ENCODE measurements around the gene NEK7.
A peak's percentile ranks its signal among the peaks of the same experiment; 100 is the strongest.
"Not testable (repeated sequence)": the region's sequence is repeated elsewhere in the genome, so short reads cannot be mapped to it uniquely, and the experiment has no call there.

The NEK7 gene

DNA sequence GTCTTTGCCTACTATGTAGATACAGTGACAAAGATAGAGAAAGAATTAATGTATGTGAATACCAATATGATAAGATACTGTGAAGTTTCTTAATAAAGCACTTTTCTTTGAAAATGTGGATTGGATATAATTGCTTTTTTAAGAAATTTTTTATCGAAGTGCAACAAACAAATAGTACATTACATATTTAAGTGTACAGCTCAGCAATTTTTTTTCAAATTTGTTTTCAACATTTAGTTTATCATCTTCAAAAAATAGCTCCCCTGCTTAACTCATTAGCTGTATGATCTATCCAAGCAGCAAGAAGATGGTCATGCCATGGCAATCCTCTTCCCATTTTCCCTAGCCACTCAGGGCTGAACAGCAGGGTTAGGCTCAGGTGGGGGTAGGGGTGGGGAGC is 40.5 kb downstream of the NEK7 start:
- H3K4me1 Mint-ChIP-seq (ENCODE audit: low read depth) = peaks cover 85% of the 10 kb centered on the region
- no peak overlapping the region for H3K4me3 Mint-ChIP-seq
- no peaks in the 10 kb centered on the region for H3K9me3 Mint-ChIP-seq
- H3K27me3 Mint-ChIP-seq = no peaks in the 10 kb centered on the region
- H3K27ac Mint-ChIP-seq = peak overlapping the region; percentile 50
- H3K36me3 Mint-ChIP-seq (ENCODE audit: low read depth) = peaks cover 6% of the 10 kb centered on the region

DNA sequence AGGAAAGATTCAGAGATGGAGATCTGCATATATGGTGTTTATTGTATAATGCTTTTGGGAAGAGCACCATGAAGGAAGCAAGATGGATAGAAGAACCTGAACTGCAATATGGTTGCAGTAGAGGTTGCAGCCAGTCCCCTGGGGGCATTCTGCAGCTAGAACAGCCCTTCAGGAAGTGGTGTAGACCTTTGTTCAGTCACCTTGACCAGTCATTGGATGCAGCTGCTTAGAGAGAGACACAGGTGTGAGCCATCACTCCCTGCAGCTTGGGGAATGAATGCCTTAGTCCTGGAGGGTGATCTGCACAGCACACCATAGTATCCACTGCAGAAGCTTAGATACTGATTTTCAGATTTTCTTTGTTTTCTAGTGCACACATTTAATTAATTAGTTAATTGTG is 42.3 kb downstream of the NEK7 start:
- Mint-ChIP-seq H3K4me3 (no peak overlapping the region), H3K27ac (no peak overlapping the region), H3K4me1 (ENCODE audit: low read depth) (peaks cover 85% of the 10 kb centered on the region), H3K27me3 (no peaks in the 10 kb centered on the region), H3K9me3 (no peaks in the 10 kb centered on the region), H3K36me3 (ENCODE audit: low read depth) (peaks cover 14% of the 10 kb centered on the region)

DNA sequence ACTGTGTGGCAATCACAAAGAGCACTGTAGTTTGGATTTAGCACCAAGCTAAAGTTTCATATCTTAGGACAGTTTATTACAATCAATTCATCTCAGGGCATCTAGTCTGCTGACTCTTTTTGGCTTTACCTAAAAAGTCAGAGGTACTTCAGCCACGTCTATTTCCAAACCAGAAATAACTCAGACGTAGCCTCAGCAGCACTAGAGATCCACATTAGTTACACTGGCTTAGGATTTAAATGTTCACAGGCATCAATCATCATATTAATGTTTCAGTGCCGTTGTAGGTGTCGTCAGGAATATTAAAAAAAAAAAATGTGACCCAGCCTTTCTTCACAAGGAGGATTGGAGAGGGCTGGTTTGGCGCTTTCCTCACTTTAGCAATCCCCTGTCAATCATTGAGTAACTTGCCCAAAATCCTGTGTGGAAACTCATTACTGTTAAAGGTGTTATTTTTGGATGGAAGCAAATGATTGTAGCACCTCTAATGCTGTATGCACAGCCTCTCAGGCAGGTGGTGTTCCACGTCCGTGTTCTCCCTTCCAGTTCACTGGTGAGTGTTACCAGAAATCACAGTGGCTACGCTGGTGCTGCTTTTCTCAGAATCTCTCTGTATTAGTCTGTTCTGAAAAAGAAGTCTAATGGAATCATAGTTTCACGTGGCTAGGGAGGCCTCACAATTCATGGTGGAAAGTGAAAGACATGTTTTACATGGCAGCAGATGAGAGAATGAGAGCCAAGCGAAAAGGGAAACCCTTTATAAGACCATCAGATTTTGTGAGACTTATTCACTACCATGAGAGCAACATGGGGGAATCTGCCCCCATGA is 45.4 kb downstream of the NEK7 start:
- Mint-ChIP-seq H3K27ac (peak overlapping the region; percentile 98), H3K9me3 (no peaks in the 10 kb centered on the region), H3K36me3 (ENCODE audit: low read depth) (peaks cover 20% of the 10 kb centered on the region), H3K4me1 (ENCODE audit: low read depth) (peaks cover 87% of the 10 kb centered on the region), H3K4me3 (peak overlapping the region; percentile 75), H3K27me3 (no peaks in the 10 kb centered on the region)

DNA sequence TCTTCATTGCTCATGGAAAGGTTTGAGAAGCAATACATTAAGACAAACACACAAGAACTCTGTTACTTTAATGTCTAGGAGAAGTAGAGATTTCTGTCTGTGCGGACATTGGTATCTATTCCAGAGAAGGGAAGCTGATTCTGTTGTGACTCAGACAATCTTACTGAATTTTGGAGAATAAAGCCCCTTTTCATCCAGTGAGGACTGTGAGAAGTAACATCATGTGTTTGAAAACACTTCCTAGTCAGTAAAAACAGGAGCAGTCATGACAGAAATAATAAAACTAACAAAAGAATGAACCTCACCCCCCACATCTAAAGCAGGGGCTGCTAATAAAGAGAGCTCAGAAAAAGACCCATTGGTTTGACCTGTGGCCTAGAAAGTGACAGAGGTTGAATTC is 46.6 kb downstream of the NEK7 start:
- peak overlapping the region; percentile 98 for H3K27ac Mint-ChIP-seq
- peaks cover 20% of the 10 kb centered on the region for H3K36me3 Mint-ChIP-seq (ENCODE audit: low read depth)
- H3K9me3 Mint-ChIP-seq = no peaks in the 10 kb centered on the region
- H3K27me3 Mint-ChIP-seq = no peaks in the 10 kb centered on the region
- H3K4me3 Mint-ChIP-seq = no peak overlapping the region
- peaks cover 82% of the 10 kb centered on the region for H3K4me1 Mint-ChIP-seq (ENCODE audit: low read depth)

DNA sequence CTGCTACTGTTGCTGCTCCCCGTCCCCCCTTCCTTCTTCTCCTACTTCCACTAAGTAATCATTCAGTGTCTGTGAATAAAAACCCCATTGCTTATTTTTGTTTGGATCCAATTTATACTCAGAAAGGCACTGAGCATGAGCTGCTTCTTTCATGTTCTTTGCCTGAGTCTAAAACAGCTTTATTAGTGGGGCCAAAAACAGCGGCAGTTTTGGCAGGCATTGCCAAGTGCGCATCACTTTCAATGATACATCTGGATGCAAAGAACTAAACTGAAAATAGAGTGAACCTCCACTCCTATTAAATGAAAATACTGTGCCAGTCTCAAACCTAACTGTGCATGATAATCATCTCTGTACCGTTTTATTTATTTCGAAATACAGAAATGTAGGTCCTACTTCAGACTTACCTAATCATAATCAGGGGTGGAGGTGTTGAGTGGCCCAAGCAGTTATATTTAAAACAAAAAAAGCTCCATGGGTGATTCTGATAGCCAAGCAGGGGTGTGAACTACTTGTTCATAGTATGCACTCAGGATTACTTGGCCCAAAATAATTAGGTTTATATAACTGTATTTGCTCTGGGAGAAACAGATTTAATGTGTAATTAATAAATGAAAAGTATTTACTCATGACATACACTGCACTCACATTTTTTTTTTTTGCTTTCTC is 48.4 kb downstream of the NEK7 start:
- Mint-ChIP-seq H3K9me3 (no peaks in the 10 kb centered on the region), H3K27ac (peak overlapping the region; percentile 41), H3K36me3 (ENCODE audit: low read depth) (peaks cover 20% of the 10 kb centered on the region), H3K4me1 (ENCODE audit: low read depth) (peaks cover 67% of the 10 kb centered on the region), H3K4me3 (no peak overlapping the region), H3K27me3 (no peaks in the 10 kb centered on the region)

DNA sequence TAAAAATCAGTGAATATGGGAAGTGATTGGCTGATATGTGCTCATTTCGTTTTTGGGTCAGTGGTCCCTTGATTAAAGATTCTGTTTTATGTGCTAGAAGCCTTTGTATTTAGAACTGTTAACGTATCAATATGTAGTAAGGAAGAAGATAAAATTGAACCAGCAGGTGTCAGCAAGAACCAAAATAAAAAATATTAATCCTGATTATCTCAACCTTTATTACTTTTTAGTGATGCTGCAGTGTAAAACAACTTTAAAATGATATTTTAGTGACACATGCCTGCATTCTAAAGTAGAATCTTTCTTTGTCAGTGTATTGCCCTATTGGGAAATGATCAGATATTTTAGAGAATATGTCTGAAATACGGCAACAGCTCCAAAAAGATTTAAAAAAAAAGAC is 49.5 kb downstream of the NEK7 start:
- Mint-ChIP-seq H3K4me1 (ENCODE audit: low read depth) (peaks cover 55% of the 10 kb centered on the region), H3K4me3 (no peak overlapping the region), H3K27me3 (no peaks in the 10 kb centered on the region), H3K27ac (no peak overlapping the region), H3K9me3 (no peaks in the 10 kb centered on the region), H3K36me3 (ENCODE audit: low read depth) (peaks cover 22% of the 10 kb centered on the region)

DNA sequence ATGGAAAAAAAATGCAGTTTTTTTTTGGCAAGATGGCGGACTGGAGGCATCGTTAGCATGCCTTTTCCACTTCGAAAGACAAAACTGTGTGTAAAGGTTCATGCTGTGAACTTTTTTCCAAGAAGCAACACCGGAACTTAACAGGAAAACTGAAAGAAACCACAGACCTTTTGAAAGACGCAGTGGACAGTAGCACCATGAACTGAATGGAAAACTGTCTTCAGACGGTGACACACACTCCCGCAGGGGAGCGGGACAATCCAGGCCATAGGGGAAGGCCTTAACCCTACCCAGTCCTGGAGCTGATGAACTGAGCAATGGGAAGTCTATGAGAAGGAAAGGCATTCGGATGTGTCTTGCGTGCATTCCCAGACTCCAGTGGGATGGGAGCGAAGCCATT is 54.9 kb downstream of the NEK7 start:
- H3K9me3 Mint-ChIP-seq = peaks cover 18% of the 10 kb centered on the region
- H3K27me3 Mint-ChIP-seq = no peaks in the 10 kb centered on the region
- H3K4me3 Mint-ChIP-seq = no peak overlapping the region
- no peak overlapping the region for H3K27ac Mint-ChIP-seq
- H3K4me1 Mint-ChIP-seq (ENCODE audit: low read depth) = peaks cover 21% of the 10 kb centered on the region
- peaks cover 41% of the 10 kb centered on the region for H3K36me3 Mint-ChIP-seq (ENCODE audit: low read depth)

DNA sequence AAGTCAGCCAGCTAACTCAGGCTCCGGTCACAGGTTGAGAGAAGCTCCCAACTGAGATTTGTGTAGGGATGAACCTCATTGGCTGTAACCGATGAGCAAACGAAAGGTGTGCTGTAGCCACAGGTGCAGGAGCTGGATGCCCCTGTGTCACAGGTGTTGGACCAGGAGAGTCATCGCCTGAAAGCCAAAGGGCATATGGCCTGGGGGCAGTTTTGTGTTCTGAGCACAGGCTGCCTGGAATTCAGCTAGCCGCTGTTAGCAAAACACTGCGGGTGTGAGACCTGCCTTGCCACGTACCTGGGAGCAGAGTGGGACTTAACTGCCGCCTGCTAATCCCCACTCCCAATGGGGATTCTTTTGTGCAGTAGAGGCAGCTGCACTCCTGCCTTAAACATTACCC is 55.3 kb downstream of the NEK7 start:
- no peaks in the 10 kb centered on the region for H3K27me3 Mint-ChIP-seq
- H3K4me3 Mint-ChIP-seq = no peak overlapping the region
- peaks cover 41% of the 10 kb centered on the region for H3K36me3 Mint-ChIP-seq (ENCODE audit: low read depth)
- peaks cover 24% of the 10 kb centered on the region for H3K4me1 Mint-ChIP-seq (ENCODE audit: low read depth)
- no peak overlapping the region for H3K27ac Mint-ChIP-seq
- peaks cover 19% of the 10 kb centered on the region for H3K9me3 Mint-ChIP-seq

DNA sequence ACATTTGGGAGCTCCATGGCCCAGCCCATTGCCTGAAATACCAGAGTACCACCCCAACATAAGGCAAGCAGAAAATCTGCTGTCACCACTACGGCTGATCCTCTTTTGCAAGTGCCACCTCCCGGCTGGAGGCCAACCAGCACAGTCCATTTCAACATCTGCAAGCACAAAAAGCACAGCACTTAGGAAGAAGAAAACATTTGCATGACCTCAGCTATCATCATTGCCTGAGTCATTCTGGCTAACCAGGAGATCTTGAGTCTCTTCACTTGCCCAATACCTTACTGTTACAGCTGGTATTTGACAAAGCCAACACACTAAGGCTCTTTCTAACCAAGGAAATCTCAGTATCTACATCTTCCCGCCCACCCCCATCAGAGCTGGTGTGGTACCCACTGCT is 55.9 kb downstream of the NEK7 start:
- Mint-ChIP-seq H3K9me3 (peaks cover 19% of the 10 kb centered on the region), H3K4me1 (ENCODE audit: low read depth) (peaks cover 24% of the 10 kb centered on the region), H3K36me3 (ENCODE audit: low read depth) (peaks cover 41% of the 10 kb centered on the region), H3K4me3 (no peak overlapping the region), H3K27me3 (no peaks in the 10 kb centered on the region), H3K27ac (peak overlapping the region; percentile 52)

DNA sequence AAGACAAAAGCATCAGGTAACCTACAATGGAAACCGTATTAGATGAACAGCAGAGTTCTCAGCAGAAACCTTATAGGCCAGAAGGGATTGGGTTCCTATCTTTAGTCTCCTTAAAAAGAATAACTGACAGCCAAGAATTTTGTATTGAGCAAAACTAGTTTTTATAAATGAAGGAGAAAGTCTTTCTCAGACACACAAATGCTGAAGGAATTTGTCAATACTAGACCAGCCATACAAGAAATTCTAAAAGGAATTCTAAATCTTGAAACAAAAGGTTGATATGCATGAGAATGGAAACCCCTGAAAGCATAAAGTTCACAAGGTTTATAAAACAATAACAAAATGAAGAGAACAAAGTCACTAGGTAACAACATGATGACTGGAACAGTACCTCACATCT is 58.1 kb downstream of the NEK7 start:
- Mint-ChIP-seq H3K4me1 (ENCODE audit: low read depth) (peaks cover 15% of the 10 kb centered on the region), H3K9me3 (peaks cover 19% of the 10 kb centered on the region), H3K4me3 (no peak overlapping the region), H3K27ac (no peak overlapping the region), H3K27me3 (no peaks in the 10 kb centered on the region), H3K36me3 (ENCODE audit: low read depth) (peaks cover 41% of the 10 kb centered on the region)

DNA sequence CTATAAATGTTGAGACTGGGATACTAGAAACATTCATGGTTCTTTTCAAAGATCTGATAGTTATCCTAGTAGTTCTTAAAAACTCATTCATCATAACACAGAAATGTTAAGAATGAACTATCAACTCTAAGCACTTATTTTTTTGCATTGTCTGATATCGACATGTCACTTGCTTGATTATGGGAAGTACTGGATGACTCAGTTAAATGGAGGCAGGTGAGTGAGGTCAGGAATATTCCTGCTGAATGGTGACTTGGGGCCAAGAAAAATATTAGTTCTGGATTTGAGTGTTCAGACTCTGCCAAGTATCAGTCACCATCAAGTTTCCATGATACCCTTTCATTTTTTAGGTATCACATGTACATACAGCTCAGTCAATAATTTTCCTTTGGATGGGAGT is 63.6 kb downstream of the NEK7 start:
- H3K27ac Mint-ChIP-seq = peak overlapping the region; percentile 73
- peaks cover 19% of the 10 kb centered on the region for H3K9me3 Mint-ChIP-seq
- H3K27me3 Mint-ChIP-seq = no peaks in the 10 kb centered on the region
- peaks cover 38% of the 10 kb centered on the region for H3K36me3 Mint-ChIP-seq (ENCODE audit: low read depth)
- peaks cover 37% of the 10 kb centered on the region for H3K4me1 Mint-ChIP-seq (ENCODE audit: low read depth)
- no peak overlapping the region for H3K4me3 Mint-ChIP-seq

DNA sequence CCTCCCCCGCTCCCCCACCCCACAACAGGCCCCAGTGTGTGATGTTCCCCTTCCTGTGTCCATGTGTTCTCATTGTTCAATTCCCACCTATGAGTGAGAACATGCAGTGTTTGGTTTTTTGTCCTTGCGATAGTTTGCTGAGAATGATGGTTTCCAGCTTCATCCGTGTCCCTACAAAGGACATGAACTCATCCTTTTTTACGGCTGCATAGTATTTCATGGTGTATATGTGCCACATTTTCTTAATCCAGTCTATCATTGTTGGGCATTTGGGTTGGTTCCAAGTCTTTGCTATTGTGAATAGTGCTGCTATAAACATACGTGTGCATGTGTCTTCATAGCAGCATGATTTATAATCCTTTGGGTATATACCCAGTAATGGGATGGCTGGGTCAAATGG is 70.2 kb downstream of the NEK7 start:
- peaks cover 49% of the 10 kb centered on the region for H3K4me1 Mint-ChIP-seq (ENCODE audit: low read depth)
- peaks cover 35% of the 10 kb centered on the region for H3K36me3 Mint-ChIP-seq (ENCODE audit: low read depth)
- H3K4me3 Mint-ChIP-seq, H3K27me3 Mint-ChIP-seq, H3K27ac Mint-ChIP-seq: not testable (repeated sequence)
- H3K9me3 Mint-ChIP-seq = peaks cover 12% of the 10 kb centered on the region

DNA sequence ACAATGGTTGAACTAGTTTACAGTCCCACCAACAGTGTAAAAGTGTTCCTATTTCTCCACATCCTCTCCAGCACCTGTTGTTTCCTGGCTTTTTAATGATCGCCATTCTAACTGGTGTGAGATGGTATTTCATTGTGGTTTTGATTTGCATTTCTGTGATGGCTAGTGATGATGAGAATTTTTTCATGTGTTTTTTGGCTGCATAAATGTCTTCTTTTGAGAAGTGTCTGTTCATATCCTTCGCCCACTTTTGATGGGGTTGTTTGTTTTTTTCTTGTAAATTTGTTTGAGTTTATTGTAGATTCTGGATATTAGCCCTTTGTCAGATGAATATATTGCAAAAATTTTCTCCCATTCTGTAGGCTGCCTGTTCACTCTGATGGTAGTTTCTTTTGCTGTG is 70.7 kb downstream of the NEK7 start:
- H3K4me3 Mint-ChIP-seq, H3K27ac Mint-ChIP-seq, H3K9me3 Mint-ChIP-seq, H3K27me3 Mint-ChIP-seq: not testable (repeated sequence)
- Mint-ChIP-seq H3K4me1 (ENCODE audit: low read depth) (peaks cover 51% of the 10 kb centered on the region), H3K36me3 (ENCODE audit: low read depth) (peaks cover 32% of the 10 kb centered on the region)

DNA sequence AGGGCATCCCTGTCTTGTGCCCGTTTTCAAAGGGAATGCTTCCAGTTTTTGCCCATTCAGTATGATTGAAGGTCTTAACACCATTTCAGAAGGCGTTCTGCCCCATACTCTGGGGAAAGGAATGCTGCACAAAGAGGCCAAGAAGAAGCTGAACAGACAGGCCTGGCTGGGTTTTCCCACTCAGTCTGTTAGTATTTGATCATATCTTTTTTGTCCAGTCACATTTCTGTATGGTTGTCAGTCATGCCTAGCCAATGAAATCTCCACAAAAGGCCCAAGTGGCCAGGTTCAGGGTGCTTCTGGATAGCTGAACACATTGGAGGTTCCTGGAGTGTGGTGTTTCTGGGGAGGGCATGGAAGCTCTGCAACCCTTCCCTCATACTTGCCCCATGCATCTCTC is 72.1 kb downstream of the NEK7 start:
- H3K4me1 Mint-ChIP-seq (ENCODE audit: low read depth) = peaks cover 49% of the 10 kb centered on the region
- H3K9me3 Mint-ChIP-seq = peaks cover 4% of the 10 kb centered on the region
- peaks cover 23% of the 10 kb centered on the region for H3K36me3 Mint-ChIP-seq (ENCODE audit: low read depth)
- H3K27me3 Mint-ChIP-seq = no peaks in the 10 kb centered on the region
- H3K4me3 Mint-ChIP-seq = no peak overlapping the region
- H3K27ac Mint-ChIP-seq = no peak overlapping the region

DNA sequence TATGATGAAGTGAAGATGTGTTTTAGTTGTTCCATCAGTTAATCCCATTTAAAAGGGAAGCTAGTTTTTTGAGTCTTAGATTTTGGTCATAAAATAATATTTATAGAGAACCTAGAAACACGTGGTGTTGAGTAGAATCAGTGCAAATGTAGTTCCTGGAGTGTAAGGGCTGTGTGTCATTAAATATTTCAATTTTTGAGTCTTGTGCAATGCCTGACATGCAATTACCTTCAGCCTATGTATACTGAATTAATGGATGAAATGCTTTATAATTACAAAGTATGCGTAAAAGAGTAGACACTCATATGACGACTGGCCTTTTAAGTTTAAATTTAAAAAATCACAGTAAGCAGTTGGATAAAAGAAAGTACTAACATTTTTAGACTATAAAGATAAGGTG is 75.0 kb downstream of the NEK7 start:
- Mint-ChIP-seq H3K27me3 (no peaks in the 10 kb centered on the region), H3K4me1 (ENCODE audit: low read depth) (peaks cover 58% of the 10 kb centered on the region), H3K4me3 (no peak overlapping the region), H3K9me3 (no peaks in the 10 kb centered on the region), H3K36me3 (ENCODE audit: low read depth) (peaks cover 10% of the 10 kb centered on the region), H3K27ac (no peak overlapping the region)

DNA sequence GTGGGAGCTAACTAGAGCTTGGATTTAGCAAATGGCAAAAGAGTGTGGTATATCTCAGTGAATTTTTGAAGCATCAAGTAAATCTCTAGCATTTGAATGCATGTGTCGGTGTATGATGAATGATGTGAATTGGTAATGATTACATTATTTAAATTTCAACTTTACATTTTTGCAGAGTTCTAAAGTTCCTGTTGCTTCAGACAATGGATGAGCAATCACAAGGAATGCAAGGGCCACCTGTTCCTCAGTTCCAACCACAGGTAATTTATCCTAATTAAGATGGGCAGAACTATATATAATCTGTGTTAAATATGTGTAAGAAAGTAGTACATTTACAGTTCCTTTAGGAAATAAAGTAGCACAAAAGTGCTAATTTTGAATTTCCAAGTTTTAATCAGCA is 75.6 kb downstream of the NEK7 start:
- peaks cover 58% of the 10 kb centered on the region for H3K4me1 Mint-ChIP-seq (ENCODE audit: low read depth)
- H3K9me3 Mint-ChIP-seq = no peaks in the 10 kb centered on the region
- peaks cover 6% of the 10 kb centered on the region for H3K36me3 Mint-ChIP-seq (ENCODE audit: low read depth)
- H3K27ac Mint-ChIP-seq = no peak overlapping the region
- no peaks in the 10 kb centered on the region for H3K27me3 Mint-ChIP-seq
- no peak overlapping the region for H3K4me3 Mint-ChIP-seq
